GM12875 (cell line): ENCODE data around the gene EDN1.

Experiments
- H3K4me3 ChIP-seq: one replicate; pipeline ENCODE4 v1.5.1; 2011; ENCODE audit warnings: low read depth, low read length, control low read depth
- TF ChIP-seq, protein P1 (sequence below): IDR thresholded peaks from 2 replicates; pipeline ENCODE4 v1.5.1; 2011; ENCODE audit warnings: low read depth, mild to moderate bottlenecking, control low read depth, inconsistent platforms, low read length, moderate library complexity, borderline replicate concordance; ENCODE audit not compliant: insufficient read depth

Gene EDN1

DNA sequence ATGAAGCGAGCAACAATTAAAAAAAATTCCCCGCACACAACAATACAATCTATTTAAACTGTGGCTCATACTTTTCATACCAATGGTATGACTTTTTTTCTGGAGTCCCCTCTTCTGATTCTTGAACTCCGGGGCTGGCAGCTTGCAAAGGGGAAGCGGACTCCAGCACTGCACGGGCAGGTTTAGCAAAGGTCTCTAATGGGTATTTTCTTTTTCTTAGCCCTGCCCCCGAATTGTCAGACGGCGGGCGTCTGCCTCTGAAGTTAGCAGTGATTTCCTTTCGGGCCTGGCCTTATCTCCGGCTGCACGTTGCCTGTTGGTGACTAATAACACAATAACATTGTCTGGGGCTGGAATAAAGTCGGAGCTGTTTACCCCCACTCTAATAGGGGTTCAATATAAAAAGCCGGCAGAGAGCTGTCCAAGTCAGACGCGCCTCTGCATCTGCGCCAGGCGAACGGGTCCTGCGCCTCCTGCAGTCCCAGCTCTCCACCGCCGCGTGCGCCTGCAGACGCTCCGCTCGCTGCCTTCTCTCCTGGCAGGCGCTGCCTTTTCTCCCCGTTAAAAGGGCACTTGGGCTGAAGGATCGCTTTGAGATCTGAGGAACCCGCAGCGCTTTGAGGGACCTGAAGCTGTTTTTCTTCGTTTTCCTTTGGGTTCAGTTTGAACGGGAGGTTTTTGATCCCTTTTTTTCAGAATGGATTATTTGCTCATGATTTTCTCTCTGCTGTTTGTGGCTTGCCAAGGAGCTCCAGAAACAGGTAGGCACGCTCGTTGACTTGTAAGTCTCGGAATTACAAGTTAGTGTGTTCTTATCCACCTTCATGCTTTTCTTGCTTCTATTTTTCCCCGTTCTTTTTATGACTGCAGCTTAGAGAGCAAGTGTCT lies at the start of gene EDN1:
Gene EDN1, plus strand, starts transcription at position 429 of the 888 bp plus-strand sequence. Its CDS starts 269 bp downstream, at position 698.
- TF ChIP-seq, protein P1, sequence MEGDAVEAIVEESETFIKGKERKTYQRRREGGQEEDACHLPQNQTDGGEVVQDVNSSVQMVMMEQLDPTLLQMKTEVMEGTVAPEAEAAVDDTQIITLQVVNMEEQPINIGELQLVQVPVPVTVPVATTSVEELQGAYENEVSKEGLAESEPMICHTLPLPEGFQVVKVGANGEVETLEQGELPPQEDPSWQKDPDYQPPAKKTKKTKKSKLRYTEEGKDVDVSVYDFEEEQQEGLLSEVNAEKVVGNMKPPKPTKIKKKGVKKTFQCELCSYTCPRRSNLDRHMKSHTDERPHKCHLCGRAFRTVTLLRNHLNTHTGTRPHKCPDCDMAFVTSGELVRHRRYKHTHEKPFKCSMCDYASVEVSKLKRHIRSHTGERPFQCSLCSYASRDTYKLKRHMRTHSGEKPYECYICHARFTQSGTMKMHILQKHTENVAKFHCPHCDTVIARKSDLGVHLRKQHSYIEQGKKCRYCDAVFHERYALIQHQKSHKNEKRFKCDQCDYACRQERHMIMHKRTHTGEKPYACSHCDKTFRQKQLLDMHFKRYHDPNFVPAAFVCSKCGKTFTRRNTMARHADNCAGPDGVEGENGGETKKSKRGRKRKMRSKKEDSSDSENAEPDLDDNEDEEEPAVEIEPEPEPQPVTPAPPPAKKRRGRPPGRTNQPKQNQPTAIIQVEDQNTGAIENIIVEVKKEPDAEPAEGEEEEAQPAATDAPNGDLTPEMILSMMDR = peak; percentile 53

DNA sequence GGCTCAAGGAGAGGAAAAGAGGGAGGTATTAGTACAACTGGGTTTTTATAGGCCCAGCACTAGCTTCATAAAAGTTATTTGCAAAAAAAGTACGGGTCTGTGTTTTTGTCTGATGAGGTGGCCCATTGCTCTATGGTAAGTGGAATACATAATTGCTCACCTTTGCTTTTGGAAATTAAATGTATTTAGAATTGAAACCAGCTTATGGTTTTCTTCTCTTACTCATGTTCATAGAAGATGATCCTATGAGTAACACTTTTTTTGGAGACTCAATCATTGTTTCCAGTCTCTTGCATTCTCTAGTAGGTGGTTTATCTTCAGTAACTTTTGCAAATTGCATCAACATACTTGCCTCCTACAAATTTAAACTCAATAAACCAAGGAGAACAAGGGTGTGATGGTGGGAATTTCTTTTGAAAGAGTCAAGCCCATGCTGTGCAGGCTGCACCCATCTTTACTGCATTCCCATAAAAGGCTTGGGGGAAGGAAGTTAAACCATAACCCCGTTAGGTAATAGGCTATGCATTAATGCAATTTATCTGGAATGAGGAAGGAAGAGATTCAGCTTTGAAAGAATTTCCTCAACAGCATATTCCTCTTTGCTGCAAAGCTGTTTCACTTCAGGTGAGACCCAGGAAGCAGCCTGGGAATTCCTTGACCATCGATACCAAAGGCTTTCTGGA lies 48.5 kb upstream of the EDN1 start:
- H3K4me3 ChIP-seq = no peak overlapping the region
- TF ChIP-seq, protein P1 = no peak

More for the DNA sequence above, at the start of gene EDN1:
- H3K4me3 ChIP-seq = peak within 1 kb of the TSS; percentile 44

DNA sequence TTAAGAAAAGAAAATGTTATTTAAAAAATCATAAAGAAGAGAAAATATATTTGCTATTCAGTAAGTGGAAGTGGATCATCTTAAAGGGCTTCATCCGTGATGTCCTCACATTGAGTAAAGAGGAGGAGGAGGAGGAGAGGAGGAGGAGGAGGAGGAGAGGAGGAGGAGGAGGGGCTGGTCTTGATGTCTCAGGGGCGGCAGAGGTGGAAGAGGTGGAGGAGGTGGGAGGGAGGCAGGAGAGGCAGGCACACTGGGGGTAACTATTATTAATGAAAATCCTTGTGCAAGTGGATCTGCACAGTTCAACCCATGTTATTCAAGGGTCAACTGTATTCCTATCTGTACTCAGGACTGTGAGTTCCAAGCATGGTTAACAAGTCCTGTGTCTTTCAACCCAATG lies 47.0 kb upstream of the EDN1 start:
- no peak overlapping the region for H3K4me3 ChIP-seq
- TF ChIP-seq, protein P1 = no peak

DNA sequence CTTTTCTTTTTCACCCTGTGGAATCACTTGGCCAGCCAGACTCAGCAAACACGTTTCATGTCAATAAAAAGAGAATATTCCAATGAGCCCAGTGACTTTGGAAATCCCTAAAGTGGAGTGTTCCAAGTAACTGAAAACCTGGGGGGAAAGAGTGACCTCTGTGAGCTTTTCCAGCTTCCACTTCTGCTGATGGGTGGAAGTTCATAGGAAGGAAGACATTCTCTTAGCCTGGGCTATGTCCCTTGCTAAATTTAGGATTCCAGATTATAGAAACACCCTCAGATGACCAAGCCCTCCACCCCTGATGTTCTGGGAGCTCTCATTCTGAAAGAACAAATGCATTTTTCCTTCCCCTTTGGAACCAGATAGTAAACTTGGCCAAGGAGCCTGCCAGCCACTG lies 44.8 kb upstream of the EDN1 start:
- TF ChIP-seq, protein P1 = no peak

DNA sequence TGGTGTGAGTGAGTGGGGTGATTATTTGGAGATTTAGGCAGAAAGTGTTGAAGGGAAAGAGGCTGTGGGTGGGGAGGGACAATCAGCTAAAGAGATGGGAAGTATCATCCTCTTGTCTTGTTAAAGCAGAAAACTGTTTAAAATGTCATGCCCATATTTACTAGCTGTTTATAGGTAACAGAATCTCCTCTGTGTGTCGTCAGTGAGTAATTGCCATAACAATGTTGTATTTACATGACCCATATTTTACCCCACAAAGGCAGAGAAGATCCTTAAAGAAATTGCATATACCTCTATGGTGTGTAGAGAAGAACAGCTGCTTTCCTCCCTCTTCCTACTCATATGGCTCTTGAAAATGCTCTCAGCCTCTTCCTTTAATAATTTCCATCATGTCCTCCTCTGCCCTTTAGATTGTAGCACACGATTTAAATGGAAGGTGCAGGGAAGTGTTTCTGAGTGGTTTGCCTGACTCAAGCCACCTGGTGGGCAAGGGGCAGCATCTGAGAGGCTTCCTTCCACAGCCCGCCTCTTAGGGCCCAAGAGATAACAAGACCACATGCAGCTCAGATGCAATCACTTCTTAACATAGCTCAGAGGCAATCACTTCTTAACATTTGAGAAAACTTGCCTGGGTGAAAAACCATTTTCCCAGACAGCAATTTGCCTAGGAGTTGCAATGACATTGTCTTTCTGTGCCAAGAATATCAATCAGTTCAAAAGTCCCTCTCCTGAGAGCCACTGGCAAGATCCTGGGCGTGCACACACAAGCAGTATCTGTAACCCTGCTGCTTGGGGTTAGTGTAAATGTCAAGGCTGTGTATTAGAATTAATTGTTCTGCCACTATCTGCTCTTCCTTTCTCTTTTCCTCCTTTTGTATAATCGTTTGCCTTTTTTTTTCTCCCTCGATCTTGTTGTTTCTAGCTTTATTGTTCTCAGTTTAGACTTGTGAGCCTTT lies 44.1 kb upstream of the EDN1 start:
- H3K4me3 ChIP-seq = no peak overlapping the region
- TF ChIP-seq, protein P1 = no peak

More for the DNA sequence above, 44.8 kb upstream of the EDN1 start:
- no peak overlapping the region for H3K4me3 ChIP-seq

DNA sequence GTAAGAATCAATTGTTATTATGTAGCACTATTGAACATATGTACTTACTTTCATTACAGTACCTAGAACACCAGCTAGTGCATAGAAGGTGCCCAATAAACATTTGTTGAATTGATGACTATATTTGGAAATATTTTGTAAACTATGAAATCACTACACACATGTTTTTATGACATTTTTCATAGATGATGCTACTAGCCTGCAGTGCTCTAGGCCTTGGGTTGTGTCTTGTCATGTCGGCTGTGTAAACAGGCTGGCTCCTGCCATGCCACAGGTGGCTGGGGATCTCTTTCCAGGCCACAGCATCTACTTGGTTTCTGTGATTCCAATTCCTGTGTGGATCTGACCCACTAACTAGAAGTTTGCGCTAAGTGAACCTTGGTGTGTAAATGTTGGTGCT lies 43.3 kb upstream of the EDN1 start:
- H3K4me3 ChIP-seq = no peak overlapping the region
- TF ChIP-seq, protein P1 = no peak
